Measurements from ENCODE around the gene PDCD2. TPM values are rescaled to one million over a fixed set of nuclear protein-coding genes. Genes with fewer than 3 reads are reported as not detected.

The PDCD2 gene
- total RNA-seq, 1 experiment from 2014 or later, result 132 TPM

GRCh38 chr6:170590725-170591124 is 6.3 kb upstream of the PDCD2 start (continued):
- TF ChIP-seq STAT6 (CRISPR knock-in tag; conservative IDR thresholded peaks at IDR 0.05; ENCODE audit: low read depth) (no peak), NR2C2 (CRISPR knock-in tag; IDR thresholded peaks at IDR 0.05) (no peak)

- TF ChIP-seq NFYB (CRISPR knock-in tag; conservative IDR thresholded peaks at IDR 0.05; ENCODE audit: low read depth) (no peak), FOXJ3 (CRISPR knock-in tag; IDR thresholded peaks at IDR 0.05; ENCODE audit: borderline replicate concordance) (no peak), ARID4B (CRISPR knock-in tag; IDR thresholded peaks at IDR 0.05; ENCODE audit: borderline replicate concordance) (0 out of 2 replicates have a peak, but pooled peaks have one; percentile 25)
- CTCF ChIA-PET, result no interaction called here
- Mint-ChIP-seq H3K36me3 (peaks cover 50% of the 10 kb centered on the region), H3K27ac (peak overlapping the region; percentile 99), H3K4me1 (peaks cover 37% of the 10 kb centered on the region), H3K9me3 (peaks cover 13% of the 10 kb centered on the region), H3K27me3 (ENCODE audit: low read depth) (no peaks in the 10 kb centered on the region), H3K4me3 (peak overlapping the region; percentile 99)
- peak; percentile 15 for DNase-seq (ENCODE audit: low spot score)
- POLR2A ChIA-PET, result no interaction called here
- ATAC-seq, result peak; percentile 29
Measured at GRCh38 chr6:170584954-170585498, 589 bp upstream of the PDCD2 start.

GRCh38 chr6:170583756-170584180 is 669 bp downstream of the PDCD2 start:
- peaks cover 3% of the 10 kb centered on the region; the same call in 1 of the 2 replicates for H3K9me3 Mint-ChIP-seq
- H3K27me3 Mint-ChIP-seq (ENCODE audit: low read depth), result no peaks in the 10 kb centered on the region
- peaks cover 50% of the 10 kb centered on the region for H3K36me3 Mint-ChIP-seq
- DNase-seq (ENCODE audit: low spot score), result no peak
- peak overlapping the region; percentile 93 for H3K4me3 Mint-ChIP-seq
- peak overlapping the region; percentile 92 for H3K27ac Mint-ChIP-seq
- ATAC-seq, result no peak
- POLR2A ChIA-PET, result interaction anchor here (0.6 to 1.3 kb wide), 2 partner anchors 8 to 30 kb away, joined by 3 to 4 read pairs; partner anchors contain the start of gene TBP
- CTCF ChIA-PET, result interaction anchor here (0.5 to 1.7 kb wide), 2 partner anchors 9 to 293 kb away, joined by 3 to 15 read pairs; partner anchors contain the start of gene DLL1
- H3K4me1 Mint-ChIP-seq, result peaks cover 37% of the 10 kb centered on the region
- no peak for TF ChIP-seq TEAD1 (CRISPR knock-in tag; IDR thresholded peaks at IDR 0.05)
- TF ChIP-seq FOXP1 (CRISPR knock-in tag; IDR thresholded peaks at IDR 0.05; ENCODE audit: borderline replicate concordance), result no peak
- TF ChIP-seq USF2 (CRISPR knock-in tag; IDR thresholded peaks at IDR 0.05), result no peak
- no peak for TF ChIP-seq FOXP4 (CRISPR knock-in tag; IDR thresholded peaks at IDR 0.05)
- TF ChIP-seq E2F5 (CRISPR knock-in tag; IDR thresholded peaks at IDR 0.05), result no peak
- TF ChIP-seq ELF4 (CRISPR knock-in tag; IDR thresholded peaks at IDR 0.05; ENCODE audit: low read depth), result no peak
- no peak for TF ChIP-seq JAZF1 (CRISPR knock-in tag; IDR thresholded peaks at IDR 0.05)
- no peak for TF ChIP-seq ZNF512 (CRISPR knock-in tag; IDR thresholded peaks at IDR 0.05; ENCODE audit: borderline replicate concordance)
- no peak for TF ChIP-seq HMGXB4 (CRISPR knock-in tag; IDR thresholded peaks at IDR 0.05)
- no peak for TF ChIP-seq ZNF121 (CRISPR knock-in tag; IDR thresholded peaks at IDR 0.05)
